GM12878 (cell line): ENCODE data around the gene YAE1. TPM values are rescaled to one million over a fixed set of nuclear protein-coding genes. Genes with fewer than 3 reads are reported as not detected.

Experiments
- ATAC-seq: fragments of 200-7000 bp; cut with Tn5 transposase; 3 replicates; pipeline ENCODE4 v1.9.1; 2020; ENCODE audit warnings: mild to moderate bottlenecking, moderate library complexity
- BruUV-seq: library from RNA; stranded (reverse); fragments of 400-500 nt; replicated peaks from 2 replicates; lab custom pipeline; 2021; lab: Mats Ljungman, UMichigan
- CTCF ChIA-PET: fragments of 300-600 bp; sonication (Branson Sonifier 250); formaldehyde crosslinking; extraction: SDS; loops from one replicate; lab custom pipeline; 2021; ENCODE audit warnings: inconsistent platforms; lab: Yijun Ruan, JAX
- POLR2A ChIA-PET: fragments of 350-600 bp; formaldehyde crosslinking; extraction: SDS; loops from one replicate; lab custom pipeline; 2021; ENCODE audit warnings: inconsistent platforms; lab: Charles Lee
- RAD21 ChIA-PET: fragments of 300-600 bp; sonication (Branson Sonifier 250); formaldehyde crosslinking; loops from one replicate; lab custom pipeline; 2023; ENCODE audit warnings: antibody characterized with exemption; ENCODE audit not compliant: unreplicated experiment; lab: Charles Lee
- SMC1A ChIA-PET: fragments of 300-600 bp; sonication (Branson Sonifier 250); formaldehyde crosslinking; loops from one replicate; lab custom pipeline; 2023; ENCODE audit not compliant: unreplicated experiment, uncharacterized antibody; lab: Charles Lee
- DNase-seq: peaks from one replicate; pipeline ENCODE4 v3.0.0-alpha.2; 2011; ENCODE audit warnings: low read depth, low spot score
- FAIRE-seq: peaks from 3 replicates; lab custom pipeline; 2011; peaks lifted over from hg19 to GRCh38; lab: Jason Lieb, UNC
- H2AFZ ChIP-seq: 2 replicates; pipeline ENCODE4 v1.6.0; 2011; ENCODE audit warnings: low read depth, low read length, control low read depth; ENCODE audit not compliant: control insufficient read depth
- H3K27ac ChIP-seq: 2 replicates; pipeline ENCODE4 v1.5.1; 2011; ENCODE audit warnings: control low read depth; ENCODE audit not compliant: control insufficient read depth, insufficient read depth
- H3K27me3 ChIP-seq, 2 experiments: replicated peaks in 1 of 2; 2 replicates each; pipeline versions ENCODE4 v1.6.0 to v1.6.1; 2011; ENCODE audit warnings: low read length in 1 of 2; ENCODE audit not compliant: control insufficient read depth in 2 of 2, insufficient read depth in 2 of 2
- H3K36me3 ChIP-seq, 2 experiments: 2 replicates each; pipeline ENCODE4 v1.5.1; 2011; ENCODE audit warnings: low read length in 1 of 2; ENCODE audit not compliant: control insufficient read depth in 2 of 2, insufficient read depth in 2 of 2
- H3K4me1 ChIP-seq: 2 replicates; pipeline ENCODE4 v1.6.1; 2011; ENCODE audit warnings: mild to moderate bottlenecking, low read length, moderate library complexity, mixed read lengths; ENCODE audit not compliant: control insufficient read depth, insufficient read depth
- H3K4me2 ChIP-seq: 2 replicates; pipeline ENCODE4 v1.6.0; 2011; ENCODE audit warnings: control low read depth; ENCODE audit not compliant: control insufficient read depth, insufficient read depth
- H3K4me3 ChIP-seq: fragments of 200-600 bp; sonication (generic); 2 replicates; pipeline ENCODE4 v1.5.1; 2016
- H3K79me2 ChIP-seq: 2 replicates; pipeline ENCODE4 v1.6.0; 2011; ENCODE audit warnings: low read length; ENCODE audit not compliant: control insufficient read depth, insufficient read depth
- H3K9ac ChIP-seq: 2 replicates; pipeline ENCODE4 v1.8.0; 2011; ENCODE audit warnings: low read length, control low read depth, mixed read lengths; ENCODE audit not compliant: control insufficient read depth, insufficient read depth
- H3K9me3 ChIP-seq: replicated peaks from 3 replicates; pipeline ENCODE4 v1.5.1; 2011; ENCODE audit warnings: mild to moderate bottlenecking, low read length; ENCODE audit not compliant: control insufficient read depth, insufficient read depth
- H4K20me1 ChIP-seq: 2 replicates; pipeline ENCODE4 v1.6.0; 2011; ENCODE audit not compliant: control insufficient read depth, insufficient read depth
- CHD4 ChIP-seq: fragments of 200-600 bp; sonication (generic); IDR thresholded peaks from 2 replicates; pipeline ENCODE4 v1.6.1; 2016; ENCODE audit warnings: mild to moderate bottlenecking
- GATAD2B ChIP-seq: fragments of 450-650 bp; conservative IDR thresholded peaks from 2 replicates; pipeline ENCODE4 v1.6.1; 2017; ENCODE audit warnings: low read depth, mild to moderate bottlenecking, moderate library complexity
- RB1 ChIP-seq: fragments of 450-650 bp; formaldehyde crosslinking; IDR thresholded peaks from 2 replicates; pipeline ENCODE4 v1.6.1; 2017; ENCODE audit warnings: mild to moderate bottlenecking, borderline replicate concordance
- RCOR1 ChIP-seq: conservative IDR thresholded peaks from 2 replicates; pipeline ENCODE4 v1.6.1; 2012; ENCODE audit warnings: low read depth, low read length, improper control_type of control experiment
- SMAD5 ChIP-seq: IDR thresholded peaks from 2 replicates; pipeline ENCODE4 v1.6.1; 2016; ENCODE audit warnings: antibody characterized with exemption, low read depth
- YBX1 ChIP-seq: fragments of 450-650 bp; IDR thresholded peaks from 2 replicates; pipeline ENCODE4 v1.6.1; 2016; ENCODE audit warnings: antibody characterized with exemption
- WGBS: methylation state at CpG from one replicate; pipeline ENCODE4 v1.1.6; 2016; ENCODE audit warnings: low lambda C conversion rate; ENCODE audit not compliant: insufficient replicate concordance, insufficient coverage; ENCODE audit errors: missing lambda C conversion rate; 5-methylcytosine and 5-hydroxymethylcytosine counted together
- in situ Hi-C: fragments of 300-500 bp; cut with MboI; formaldehyde crosslinking; loops from 9 replicates; pipeline ENCODE4 v1.14.3; 2018; ENCODE audit warnings: mixed read lengths
- intact Hi-C: fragments of 100-400 bp; cut with micrococcal nuclease; formaldehyde crosslinking; loops from one replicate; pipeline ENCODE4 v1.14.2; 2022; ENCODE audit not compliant: unreplicated experiment
- polyA plus RNA-seq, 11 experiments: library from polyadenylated mRNA; depleted of rRNA in 4 of 11; unstranded in 6 of 11; stranded (reverse) in 5 of 11; fragments of >200 nt; fragmentation: Nextera tagmentation in 4 of 11; fragmentation: Illumina TruSeq in 1 of 11; extraction: Ambion mirVana in 4 of 11; extraction: Trizol in 1 of 11; gene quantifications; 1 replicate in 1 of 11; 2 replicates in 10 of 11; pipeline versions ENCODE4 v1.2.1 to v1.2.3, GENCODE V29; 2011 to 2016; ENCODE audit warnings: inconsistent platforms in 2 of 11, missing spikeins in 2 of 11, low read depth in 1 of 11
- total RNA-seq, 4 experiments: library from RNA; depleted of rRNA in 3 of 4; stranded (reverse); fragments of >200 nt in 3 of 4; fragmentation: Illumina TruSeq in 1 of 4; extraction: Trizol in 1 of 4; gene quantifications; 2 replicates each; pipeline versions ENCODE4 v1.2.1 to v1.2.3, GENCODE V29; 2013 to 2021
- TF ChIP-seq, protein P1 (sequence below), 3 experiments: IDR thresholded peaks in 2 of 3; conservative IDR thresholded peaks in 1 of 3; 2 replicates each; pipeline ENCODE4 v1.5.1; 2011; ENCODE audit warnings: low read depth in 3 of 3, low read length in 3 of 3, mild to moderate bottlenecking in 3 of 3, control low read depth in 2 of 3, moderate library complexity in 2 of 3, inconsistent platforms in 1 of 3, mixed read lengths in 1 of 3; ENCODE audit not compliant: control insufficient read depth in 2 of 3, insufficient read depth in 1 of 3; ENCODE audit errors: extremely low read depth in 1 of 3
- TF ChIP-seq, protein P2 (sequence below): IDR thresholded peaks from 2 replicates; pipeline ENCODE4 v1.6.1; 2012; ENCODE audit warnings: mild to moderate bottlenecking, low read depth, low read length

The YAE1 gene
- total and polyA plus RNA-seq, 10 of the 15 experiments (the other 5 are each of a cell fraction or from before 2014, with no cell fraction given) = 13.5 to 35.8 (median 22.9) TPM

GRCh38 chr7:39608278-39608677 is 42.1 kb downstream of the YAE1 start:
- no peak overlapping the region for H3K4me2 ChIP-seq
- intact Hi-C loops = no loop called here

More at GRCh38 chr7:39608278-39608677, 42.1 kb downstream of the YAE1 start:
- ChIA-PET CTCF (interaction anchor here (1.0 kb wide), 2 partner anchors 28 to 139 kb away, joined by 3 read pairs; no protein-coding TSS in a partner anchor), POLR2A (no interaction called here), SMC1A (interaction anchor here (1.1 to 1.3 kb wide), 3 partner anchors 12 to 131 kb away, joined by 3 to 4 read pairs (median 4); no protein-coding TSS in a partner anchor), RAD21 (interaction anchor here (1.0 kb wide), 1 partner anchor 13 kb away, joined by 3 read pairs; no protein-coding TSS in a partner anchor)
- FAIRE-seq (no peak), ATAC-seq (no peak), DNase-seq (no peak)
- H3K27me3 ChIP-seq = peaks cover 0 to 8% of the 10 kb centered on the region in 2 experiments; a peak in 1 of 4 replicates
- no peak overlapping the region for H2AFZ ChIP-seq
- no TSS peak for BruUV-seq
- no peak overlapping the region for H3K4me3 ChIP-seq
- H3K4me1 ChIP-seq = no peaks in the 10 kb centered on the region
- no peaks in the 10 kb centered on the region for H3K79me2 ChIP-seq
- H4K20me1 ChIP-seq = no peaks in the 10 kb centered on the region
- in situ Hi-C loops = no loop called here
- no peak for TF ChIP-seq RB1
- no peak for TF ChIP-seq SMAD5
- TF ChIP-seq, protein P1, sequence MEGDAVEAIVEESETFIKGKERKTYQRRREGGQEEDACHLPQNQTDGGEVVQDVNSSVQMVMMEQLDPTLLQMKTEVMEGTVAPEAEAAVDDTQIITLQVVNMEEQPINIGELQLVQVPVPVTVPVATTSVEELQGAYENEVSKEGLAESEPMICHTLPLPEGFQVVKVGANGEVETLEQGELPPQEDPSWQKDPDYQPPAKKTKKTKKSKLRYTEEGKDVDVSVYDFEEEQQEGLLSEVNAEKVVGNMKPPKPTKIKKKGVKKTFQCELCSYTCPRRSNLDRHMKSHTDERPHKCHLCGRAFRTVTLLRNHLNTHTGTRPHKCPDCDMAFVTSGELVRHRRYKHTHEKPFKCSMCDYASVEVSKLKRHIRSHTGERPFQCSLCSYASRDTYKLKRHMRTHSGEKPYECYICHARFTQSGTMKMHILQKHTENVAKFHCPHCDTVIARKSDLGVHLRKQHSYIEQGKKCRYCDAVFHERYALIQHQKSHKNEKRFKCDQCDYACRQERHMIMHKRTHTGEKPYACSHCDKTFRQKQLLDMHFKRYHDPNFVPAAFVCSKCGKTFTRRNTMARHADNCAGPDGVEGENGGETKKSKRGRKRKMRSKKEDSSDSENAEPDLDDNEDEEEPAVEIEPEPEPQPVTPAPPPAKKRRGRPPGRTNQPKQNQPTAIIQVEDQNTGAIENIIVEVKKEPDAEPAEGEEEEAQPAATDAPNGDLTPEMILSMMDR (IDR thresholded peaks at IDR 0.05 in 2 of 3, conservative IDR thresholded peaks at IDR 0.05 in 1 of 3; ENCODE audit: control insufficient read depth in 2 of 3, extremely low read depth in 1 of 3, insufficient read depth in 1 of 3, low read depth in 3 of 3, low read length in 3 of 3) = no peak
- TF ChIP-seq YBX1 = no peak
- no peak for TF ChIP-seq CHD4
- TF ChIP-seq RCOR1 = no peak
- no peak for TF ChIP-seq GATAD2B
- TF ChIP-seq, protein P2, sequence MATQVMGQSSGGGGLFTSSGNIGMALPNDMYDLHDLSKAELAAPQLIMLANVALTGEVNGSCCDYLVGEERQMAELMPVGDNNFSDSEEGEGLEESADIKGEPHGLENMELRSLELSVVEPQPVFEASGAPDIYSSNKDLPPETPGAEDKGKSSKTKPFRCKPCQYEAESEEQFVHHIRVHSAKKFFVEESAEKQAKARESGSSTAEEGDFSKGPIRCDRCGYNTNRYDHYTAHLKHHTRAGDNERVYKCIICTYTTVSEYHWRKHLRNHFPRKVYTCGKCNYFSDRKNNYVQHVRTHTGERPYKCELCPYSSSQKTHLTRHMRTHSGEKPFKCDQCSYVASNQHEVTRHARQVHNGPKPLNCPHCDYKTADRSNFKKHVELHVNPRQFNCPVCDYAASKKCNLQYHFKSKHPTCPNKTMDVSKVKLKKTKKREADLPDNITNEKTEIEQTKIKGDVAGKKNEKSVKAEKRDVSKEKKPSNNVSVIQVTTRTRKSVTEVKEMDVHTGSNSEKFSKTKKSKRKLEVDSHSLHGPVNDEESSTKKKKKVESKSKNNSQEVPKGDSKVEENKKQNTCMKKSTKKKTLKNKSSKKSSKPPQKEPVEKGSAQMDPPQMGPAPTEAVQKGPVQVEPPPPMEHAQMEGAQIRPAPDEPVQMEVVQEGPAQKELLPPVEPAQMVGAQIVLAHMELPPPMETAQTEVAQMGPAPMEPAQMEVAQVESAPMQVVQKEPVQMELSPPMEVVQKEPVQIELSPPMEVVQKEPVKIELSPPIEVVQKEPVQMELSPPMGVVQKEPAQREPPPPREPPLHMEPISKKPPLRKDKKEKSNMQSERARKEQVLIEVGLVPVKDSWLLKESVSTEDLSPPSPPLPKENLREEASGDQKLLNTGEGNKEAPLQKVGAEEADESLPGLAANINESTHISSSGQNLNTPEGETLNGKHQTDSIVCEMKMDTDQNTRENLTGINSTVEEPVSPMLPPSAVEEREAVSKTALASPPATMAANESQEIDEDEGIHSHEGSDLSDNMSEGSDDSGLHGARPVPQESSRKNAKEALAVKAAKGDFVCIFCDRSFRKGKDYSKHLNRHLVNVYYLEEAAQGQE = no peak
- H3K27ac ChIP-seq = no peak overlapping the region
- WGBS = 46% methylated on average over 3 of the region's 3 CpGs
- no peaks in the 10 kb centered on the region for H3K36me3 ChIP-seq
- no peaks in the 10 kb centered on the region for H3K9me3 ChIP-seq
- no peak overlapping the region for H3K9ac ChIP-seq
